COLO829 (cell line): ENCODE data around the gene PCDHGC5.

Experiments used
- DNase-seq: peaks from one replicate; pipeline ENCODE4 v3.0.0; 2012; ENCODE audit warnings: low spot score

The PCDHGC5 gene

GRCh38 chr5:141491323-141492167 is 2.7 kb downstream of the PCDHGC5 start:
- DNase-seq: no peak

- DNase-seq: no peak
Observed at GRCh38 chr5:141492168-141492885, 3.4 kb downstream of the PCDHGC5 start.

GRCh38 chr5:141493500-141494422 is 4.9 kb downstream of the PCDHGC5 start:
- DNase-seq: peak; percentile 47

- DNase-seq: no peak
Observed at GRCh38 chr5:141494761-141495452, 6.0 kb downstream of the PCDHGC5 start.

- no peak for DNase-seq
Observed at GRCh38 chr5:141495453-141495811, 6.6 kb downstream of the PCDHGC5 start.

- peak; percentile 23 for DNase-seq
Observed at GRCh38 chr5:141496038-141496437, 7.2 kb downstream of the PCDHGC5 start.

GRCh38 chr5:141501761-141502160 is 12.9 kb downstream of the PCDHGC5 start:
- DNase-seq: no peak

GRCh38 chr5:141503681-141504080 is 14.8 kb downstream of the PCDHGC5 start:
- no peak for DNase-seq

GRCh38 chr5:141504216-141504615 is 15.3 kb downstream of the PCDHGC5 start:
- DNase-seq: no peak

GRCh38 chr5:141506381-141507155 is 17.7 kb downstream of the PCDHGC5 start:
- DNase-seq: no peak

- DNase-seq: no peak
Observed at GRCh38 chr5:141507387-141508091, 18.7 kb downstream of the PCDHGC5 start.

- no peak for DNase-seq
Observed at GRCh38 chr5:141508440-141508797, 19.5 kb downstream of the PCDHGC5 start.

- peak; percentile 42 for DNase-seq
Observed at GRCh38 chr5:141508798-141509611, 20.1 kb downstream of the PCDHGC5 start.

- no peak for DNase-seq
Observed at GRCh38 chr5:141510160-141510559, 21.3 kb downstream of the PCDHGC5 start.

GRCh38 chr5:141510850-141511601 is 22.1 kb downstream of the PCDHGC5 start:
- no peak for DNase-seq

GRCh38 chr5:141511771-141512325 is 23.0 kb downstream of the PCDHGC5 start:
- DNase-seq: no peak

GRCh38 chr5:141512390-141512910 is 23.6 kb downstream of the PCDHGC5 start:
- DNase-seq: no peak
